ENCODE results near the gene PLCG2. TPM values are rescaled to one million over a fixed set of nuclear protein-coding genes. Genes with fewer than 3 reads are reported as not detected.
A peak's percentile ranks its signal among the peaks of the same experiment; 100 is the strongest.

The PLCG2 gene
- total RNA-seq, 1 donor from 2014 or later: 8.4 TPM

DNA sequence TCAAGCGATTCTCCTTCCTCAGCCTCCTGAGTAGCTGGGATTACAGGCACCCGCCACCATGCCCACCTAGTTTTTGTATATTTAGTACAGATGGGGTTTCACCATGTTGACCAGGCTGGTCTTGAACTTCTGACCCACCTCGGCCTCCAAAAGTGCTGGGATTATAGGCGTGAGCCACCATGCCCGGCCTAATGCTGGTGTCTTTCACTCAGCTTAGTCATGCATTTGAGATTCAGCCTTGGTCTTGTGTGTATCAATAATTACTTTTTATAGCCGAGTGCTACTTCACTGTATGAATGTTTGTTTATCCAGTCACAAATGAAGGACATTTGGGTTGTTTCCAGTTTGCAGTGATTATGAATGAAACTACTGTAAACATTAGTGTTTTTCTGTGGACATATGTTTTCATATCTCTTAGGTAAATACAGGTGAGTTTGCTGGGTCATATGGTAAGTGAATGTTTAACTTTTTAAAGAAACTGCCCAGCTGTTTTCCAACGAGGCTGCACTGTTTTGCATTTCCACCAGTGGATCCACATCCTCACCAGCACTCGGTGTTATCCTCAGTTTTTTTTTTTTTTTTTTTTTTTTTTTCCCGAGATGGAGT is 11.0 kb upstream of the PLCG2 start:
- Histone ChIP-seq H3K27me3 (ENCODE audit: control insufficient read depth in 3 of 3, insufficient read depth in 3 of 3, low read length in 3 of 3) (peaks cover 0 to 6% (median 6%) of the 10 kb centered on the region in 3 donors), H3K27ac (ENCODE audit: low read depth, low read length) (no peak overlapping the region), H3K36me3 (ENCODE audit: control insufficient read depth in 3 of 3, insufficient read depth in 3 of 3, low read length in 3 of 3) (no peaks in the 10 kb centered on the region), H3K9me3 (ENCODE audit: control insufficient read depth in 3 of 3, low read length in 3 of 3) (no peaks in the 10 kb centered on the region), H3K9ac (ENCODE audit: low read depth in 1 of 3, low read length in 3 of 3) (no peak overlapping the region), H3K4me1 (ENCODE audit: control insufficient read depth in 3 of 3, insufficient read depth in 3 of 3, low read length in 3 of 3) (no peaks in the 10 kb centered on the region), H3K4me3 (ENCODE audit: low read length in 3 of 3) (no peak overlapping the region)

- Histone ChIP-seq H3K9me3 (ENCODE audit: control insufficient read depth in 3 of 3, low read length in 3 of 3) (no peaks in the 10 kb centered on the region), H3K36me3 (ENCODE audit: control insufficient read depth in 3 of 3, insufficient read depth in 3 of 3, low read length in 3 of 3) (no peaks in the 10 kb centered on the region), H3K4me1 (ENCODE audit: control insufficient read depth in 3 of 3, insufficient read depth in 3 of 3, low read length in 3 of 3) (peaks cover 0 to 2% (median 0%) of the 10 kb centered on the region in 3 donors), H3K27ac (ENCODE audit: low read depth, low read length) (no peak overlapping the region), H3K4me3 (ENCODE audit: low read length in 3 of 3) (no peak overlapping the region), H3K9ac (ENCODE audit: low read depth in 1 of 3, low read length in 3 of 3) (no peak overlapping the region), H3K27me3 (ENCODE audit: control insufficient read depth in 3 of 3, insufficient read depth in 3 of 3, low read length in 3 of 3) (peaks cover 0 to 4% (median 4%) of the 10 kb centered on the region in 3 donors)
Observed at GRCh38 chr16:81770008-81770407, 9.1 kb upstream of the PLCG2 start.

GRCh38 chr16:81774348-81774747 is 4.7 kb upstream of the PLCG2 start:
- Histone ChIP-seq H3K4me3 (ENCODE audit: low read length in 3 of 3) (no peak overlapping the region), H3K36me3 (ENCODE audit: control insufficient read depth in 3 of 3, insufficient read depth in 3 of 3, low read length in 3 of 3) (no peaks in the 10 kb centered on the region), H3K9ac (ENCODE audit: low read depth in 1 of 3, low read length in 3 of 3) (no peak overlapping the region), H3K27ac (ENCODE audit: low read depth, low read length) (no peak overlapping the region), H3K9me3 (ENCODE audit: control insufficient read depth in 3 of 3, low read length in 3 of 3) (no peaks in the 10 kb centered on the region), H3K4me1 (ENCODE audit: control insufficient read depth in 3 of 3, insufficient read depth in 3 of 3, low read length in 3 of 3) (peaks cover 0 to 3% (median 2%) of the 10 kb centered on the region in 3 donors), H3K27me3 (ENCODE audit: control insufficient read depth in 3 of 3, insufficient read depth in 3 of 3, low read length in 3 of 3) (peaks cover 5% of the 10 kb centered on the region in 3 donors)

DNA sequence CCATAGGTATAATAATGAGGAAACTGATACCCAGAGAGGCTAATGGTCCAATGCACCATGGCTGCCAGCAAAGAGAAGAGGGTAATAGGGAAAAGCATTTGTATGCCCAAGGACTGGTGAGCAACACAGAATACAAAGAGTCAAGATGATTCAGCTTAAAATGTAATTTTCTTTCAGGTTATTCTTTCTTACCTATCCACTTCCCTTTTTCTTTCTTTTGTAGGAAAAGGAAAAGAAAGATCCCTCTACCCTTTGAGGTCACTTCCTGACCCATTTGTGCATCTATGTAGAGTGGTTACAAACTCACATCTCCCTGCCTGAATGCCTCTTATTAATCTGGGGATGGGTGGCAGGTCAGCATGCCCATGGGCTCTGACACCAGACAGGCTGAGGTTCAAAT is 3.5 kb upstream of the PLCG2 start:
- Histone ChIP-seq H3K4me1 (ENCODE audit: control insufficient read depth in 3 of 3, insufficient read depth in 3 of 3, low read length in 3 of 3) (peaks cover 3 to 8% (median 4%) of the 10 kb centered on the region in 3 donors), H3K36me3 (ENCODE audit: control insufficient read depth in 3 of 3, insufficient read depth in 3 of 3, low read length in 3 of 3) (no peaks in the 10 kb centered on the region), H3K4me3 (ENCODE audit: low read length in 3 of 3) (no peak overlapping the region), H3K27ac (ENCODE audit: low read depth, low read length) (no peak overlapping the region), H3K27me3 (ENCODE audit: control insufficient read depth in 3 of 3, insufficient read depth in 3 of 3, low read length in 3 of 3) (peaks cover 15 to 18% (median 16%) of the 10 kb centered on the region in 3 donors), H3K9ac (ENCODE audit: low read depth in 1 of 3, low read length in 3 of 3) (no peak overlapping the region), H3K9me3 (ENCODE audit: control insufficient read depth in 3 of 3, low read length in 3 of 3) (no peaks in the 10 kb centered on the region)

- H3K27me3 ChIP-seq (ENCODE audit: control insufficient read depth in 3 of 3, insufficient read depth in 3 of 3, low read length in 3 of 3): peaks cover 18 to 22% (median 19%) of the 10 kb centered on the region in 3 donors
- H3K36me3 ChIP-seq (ENCODE audit: control insufficient read depth in 3 of 3, insufficient read depth in 3 of 3, low read length in 3 of 3): no peaks in the 10 kb centered on the region
- no peak overlapping the region for H3K4me3 ChIP-seq (ENCODE audit: low read length in 3 of 3)
- no peaks in the 10 kb centered on the region for H3K9me3 ChIP-seq (ENCODE audit: control insufficient read depth in 3 of 3, low read length in 3 of 3)
- peaks cover 3 to 8% (median 4%) of the 10 kb centered on the region in 3 donors for H3K4me1 ChIP-seq (ENCODE audit: control insufficient read depth in 3 of 3, insufficient read depth in 3 of 3, low read length in 3 of 3)
- no peak overlapping the region for H3K9ac ChIP-seq (ENCODE audit: low read depth in 1 of 3, low read length in 3 of 3)
- H3K27ac ChIP-seq (ENCODE audit: low read depth, low read length): no peak overlapping the region
Observed at GRCh38 chr16:81778231-81778630, 860 bp upstream of the PLCG2 start.

DNA sequence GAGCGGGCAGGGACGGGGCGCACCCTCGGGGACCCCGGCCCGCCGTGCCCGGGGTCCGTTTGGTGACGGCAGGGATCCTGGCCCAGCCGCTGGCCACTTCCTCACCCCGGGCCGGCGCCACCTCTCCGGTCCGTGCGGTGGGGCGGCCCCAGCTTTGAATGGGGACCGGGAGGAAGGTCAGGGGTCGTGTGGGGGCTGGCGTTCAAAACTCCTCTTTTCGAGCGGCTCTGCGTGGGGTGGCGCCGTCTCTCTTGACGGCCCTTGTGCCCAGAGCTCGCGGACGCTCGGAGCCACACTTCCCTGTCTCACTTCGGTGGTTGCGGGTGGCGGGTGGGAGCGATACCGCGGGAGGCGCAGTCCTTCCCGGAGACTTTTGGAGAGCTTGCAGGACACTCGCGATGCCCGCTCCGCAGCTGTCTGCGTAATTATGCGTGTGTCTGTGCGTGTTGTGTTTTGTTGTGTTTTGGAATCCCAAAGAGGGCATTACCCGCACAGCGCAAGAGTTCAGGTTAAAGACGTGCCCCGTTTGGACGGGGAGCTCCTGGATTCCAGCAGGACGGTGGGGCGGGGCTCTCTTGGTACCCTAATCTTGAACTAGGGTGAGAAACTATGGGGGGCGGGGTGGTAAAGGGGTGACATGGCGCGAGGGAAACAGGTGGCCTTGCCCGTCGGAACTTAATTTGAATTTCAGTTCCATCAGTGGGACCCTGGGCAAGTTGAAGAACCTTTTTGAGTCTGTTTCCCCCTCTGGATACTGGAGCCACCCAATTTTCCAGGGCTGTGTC is 637 bp downstream of the PLCG2 start:
- Histone ChIP-seq H3K36me3 (ENCODE audit: control insufficient read depth in 3 of 3, insufficient read depth in 3 of 3, low read length in 3 of 3) (no peaks in the 10 kb centered on the region), H3K9ac (ENCODE audit: low read depth in 1 of 3, low read length in 3 of 3) (peak overlapping the region; percentile 10 to 45 (median 14)), H3K9me3 (ENCODE audit: control insufficient read depth in 3 of 3, low read length in 3 of 3) (no peaks in the 10 kb centered on the region), H3K4me3 (ENCODE audit: low read length in 3 of 3) (peak overlapping the region; percentile 61 to 64 (median 62)), H3K27me3 (ENCODE audit: control insufficient read depth in 3 of 3, insufficient read depth in 3 of 3, low read length in 3 of 3) (peaks cover 18 to 22% (median 21%) of the 10 kb centered on the region in 3 donors), H3K27ac (ENCODE audit: low read depth, low read length) (no peak overlapping the region), H3K4me1 (ENCODE audit: control insufficient read depth in 3 of 3, insufficient read depth in 3 of 3, low read length in 3 of 3) (peaks cover 3 to 8% (median 4%) of the 10 kb centered on the region in 3 donors)

DNA sequence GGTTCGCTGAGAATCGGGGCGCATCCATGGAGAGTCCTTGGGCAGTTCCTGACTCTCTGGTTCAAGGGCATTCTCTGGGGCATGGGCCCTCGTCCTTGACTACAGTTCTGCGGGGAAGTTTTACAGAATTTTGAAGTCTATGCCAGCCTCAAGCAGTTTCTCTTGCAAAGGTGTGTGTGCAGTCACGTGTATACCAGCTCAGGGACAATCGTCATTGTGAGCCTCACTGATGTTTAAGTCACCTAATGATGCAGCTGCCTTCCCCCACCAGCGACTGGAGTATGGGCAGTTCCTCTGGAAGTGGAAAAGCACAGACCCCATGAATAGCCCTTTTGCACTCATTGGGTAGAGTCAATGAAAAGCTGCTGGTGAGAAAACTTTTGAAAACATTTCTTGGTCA is 1.3 kb downstream of the PLCG2 start:
- peaks cover 3 to 8% (median 4%) of the 10 kb centered on the region in 3 donors for H3K4me1 ChIP-seq (ENCODE audit: control insufficient read depth in 3 of 3, insufficient read depth in 3 of 3, low read length in 3 of 3)
- H3K36me3 ChIP-seq (ENCODE audit: control insufficient read depth in 3 of 3, insufficient read depth in 3 of 3, low read length in 3 of 3): no peaks in the 10 kb centered on the region
- H3K27me3 ChIP-seq (ENCODE audit: control insufficient read depth in 3 of 3, insufficient read depth in 3 of 3, low read length in 3 of 3): peaks cover 18 to 22% (median 21%) of the 10 kb centered on the region in 3 donors
- H3K9ac ChIP-seq (ENCODE audit: low read depth in 1 of 3, low read length in 3 of 3): no peak overlapping the region
- H3K4me3 ChIP-seq (ENCODE audit: low read length in 3 of 3): peak overlapping the region in 2 of 3 donors; percentile 61 to 62
- no peak overlapping the region for H3K27ac ChIP-seq (ENCODE audit: low read depth, low read length)
- no peaks in the 10 kb centered on the region for H3K9me3 ChIP-seq (ENCODE audit: control insufficient read depth in 3 of 3, low read length in 3 of 3)

DNA sequence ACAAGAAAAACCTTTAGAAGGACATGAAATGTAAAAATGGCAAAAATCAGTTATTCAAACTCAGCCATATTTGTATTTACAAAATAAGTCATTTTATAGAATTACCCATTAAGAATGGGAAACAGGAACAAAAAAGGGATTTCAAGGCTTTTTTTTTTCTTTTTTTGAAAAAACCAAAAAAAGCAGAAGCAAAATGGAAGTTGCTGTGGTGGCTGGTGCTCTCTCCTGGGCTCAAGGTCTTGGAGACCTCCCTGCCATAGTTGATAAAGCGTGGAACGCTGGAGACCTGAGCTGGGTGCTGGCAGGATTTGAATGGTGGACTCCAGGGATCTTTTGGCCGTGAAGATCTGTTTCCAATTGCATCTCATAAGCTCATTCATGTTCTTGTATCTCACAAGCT is 3.1 kb downstream of the PLCG2 start:
- Histone ChIP-seq H3K36me3 (ENCODE audit: control insufficient read depth in 3 of 3, insufficient read depth in 3 of 3, low read length in 3 of 3) (no peaks in the 10 kb centered on the region), H3K4me3 (ENCODE audit: low read length in 3 of 3) (no peak overlapping the region), H3K9ac (ENCODE audit: low read depth in 1 of 3, low read length in 3 of 3) (no peak overlapping the region), H3K4me1 (ENCODE audit: control insufficient read depth in 3 of 3, insufficient read depth in 3 of 3, low read length in 3 of 3) (peaks cover 3 to 8% (median 4%) of the 10 kb centered on the region in 3 donors), H3K27ac (ENCODE audit: low read depth, low read length) (no peak overlapping the region), H3K27me3 (ENCODE audit: control insufficient read depth in 3 of 3, insufficient read depth in 3 of 3, low read length in 3 of 3) (peaks cover 18 to 28% (median 21%) of the 10 kb centered on the region in 3 donors), H3K9me3 (ENCODE audit: control insufficient read depth in 3 of 3, low read length in 3 of 3) (no peaks in the 10 kb centered on the region)

GRCh38 chr16:81784072-81784795 is 5.1 kb downstream of the PLCG2 start:
- Histone ChIP-seq H3K36me3 (ENCODE audit: control insufficient read depth in 3 of 3, insufficient read depth in 3 of 3, low read length in 3 of 3) (no peaks in the 10 kb centered on the region), H3K27ac (ENCODE audit: low read depth, low read length) (no peak overlapping the region), H3K4me1 (ENCODE audit: control insufficient read depth in 3 of 3, insufficient read depth in 3 of 3, low read length in 3 of 3) (peaks cover 3 to 5% (median 4%) of the 10 kb centered on the region in 3 donors), H3K9ac (ENCODE audit: low read depth in 1 of 3, low read length in 3 of 3) (no peak overlapping the region), H3K27me3 (ENCODE audit: control insufficient read depth in 3 of 3, insufficient read depth in 3 of 3, low read length in 3 of 3) (peaks cover 13 to 23% (median 17%) of the 10 kb centered on the region in 3 donors), H3K9me3 (ENCODE audit: control insufficient read depth in 3 of 3, low read length in 3 of 3) (no peaks in the 10 kb centered on the region), H3K4me3 (ENCODE audit: low read length in 3 of 3) (no peak overlapping the region)

Measured in skeletal muscle tissue (tissue), 4 donors.